Natural killer cell (primary cell): ENCODE measurements around the gene CAPN1. TPM values are rescaled to one million over a fixed set of nuclear protein-coding genes. Genes with fewer than 3 reads are reported as not detected.

Experiments used
- ATAC-seq, 3 donors: fragments of 150-1000 bp in 2 of 3; fragments of 200-7000 bp in 1 of 3; cut with Tn5 transposase; 1 replicate in 1 of 3; 2 replicates in 2 of 3; pipeline ENCODE4 v1.10.0; 2021; ENCODE audit warnings: mild to moderate bottlenecking in 2 of 3, moderate library complexity in 2 of 3
- DNase-seq, 2 donors: peaks; one replicate each; pipeline versions ENCODE4 v3.0.0 to v3.0.0-alpha.2; 2013 to 2021; ENCODE audit warnings: mixed read lengths in 1 of 2
- H3K27ac ChIP-seq: one replicate; pipeline ENCODE4 v1.5.1; 2013; ENCODE audit warnings: mild to moderate bottlenecking, low read length
- H3K27me3 ChIP-seq: one replicate; pipeline ENCODE4 v1.6.1; 2013; ENCODE audit warnings: low read length; ENCODE audit not compliant: control insufficient read depth, insufficient read depth
- H3K36me3 ChIP-seq: one replicate; pipeline ENCODE4 v1.6.1; 2013; ENCODE audit warnings: low read length; ENCODE audit not compliant: control insufficient read depth, insufficient read depth
- H3K4me1 ChIP-seq: one replicate; pipeline ENCODE4 v1.6.1; 2013; ENCODE audit warnings: low read length; ENCODE audit not compliant: control insufficient read depth, insufficient read depth
- H3K4me3 ChIP-seq: one replicate; pipeline ENCODE4 v1.5.1; 2013; ENCODE audit warnings: low read length
- H3K9me3 ChIP-seq: one replicate; pipeline ENCODE4 v1.6.1; 2013; ENCODE audit warnings: low read length; ENCODE audit not compliant: control insufficient read depth, insufficient read depth
- H3K27ac Mint-ChIP-seq, 2 donors: one replicate each; pipeline ENCODE4 v1.8.0; 2022; ENCODE audit warnings: mild to moderate bottlenecking in 2 of 2, mixed read lengths in 2 of 2, moderate library complexity in 1 of 2
- H3K27me3 Mint-ChIP-seq, 2 donors: one replicate each; pipeline ENCODE4 v1.8.0; 2022; ENCODE audit warnings: low read depth in 2 of 2, mixed read lengths in 2 of 2
- H3K36me3 Mint-ChIP-seq: one replicate; pipeline ENCODE4 v1.8.0; 2022; ENCODE audit warnings: mixed read lengths
- H3K4me1 Mint-ChIP-seq, 2 donors: one replicate each; pipeline ENCODE4 v1.8.0; 2022; ENCODE audit warnings: mixed read lengths in 2 of 2
- H3K4me3 Mint-ChIP-seq: one replicate; pipeline ENCODE4 v1.8.0; 2022; ENCODE audit warnings: mild to moderate bottlenecking, moderate library complexity, mixed read lengths
- H3K9me3 Mint-ChIP-seq, 2 donors: one replicate each; pipeline ENCODE4 v1.8.0; 2022; ENCODE audit warnings: mixed read lengths in 2 of 2
- WGBS: methylation state at CpG from one replicate; pipeline ENCODE4 v1.1.7; 2013; ENCODE audit warnings: missing lambda C conversion rate; ENCODE audit not compliant: insufficient coverage; 5-methylcytosine and 5-hydroxymethylcytosine counted together
- intact Hi-C: fragments of 100-400 bp; cut with micrococcal nuclease; formaldehyde crosslinking; loops from one replicate; pipeline ENCODE4 v1.14.2; 2022
- total RNA-seq, 4 donors: library from RNA; stranded (reverse); fragments of 120-200 nt in 1 of 4; gene quantifications; one replicate each; pipeline versions ENCODE4 v1.2.3 to v1.2.4, GENCODE V29; 2013 to 2022
- TF ChIP-seq, protein P1 (sequence below): fragments of 200-600 bp; IDR thresholded peaks from one replicate; pipeline ENCODE4 v1.8.0; 2022; ENCODE audit warnings: antibody characterized with exemption

The CAPN1 gene
- total RNA-seq, 3 donors from 2014 or later (not counting 1 experiment from before 2014, with no cell fraction given): 211 to 256 (median 229) TPM

DNA sequence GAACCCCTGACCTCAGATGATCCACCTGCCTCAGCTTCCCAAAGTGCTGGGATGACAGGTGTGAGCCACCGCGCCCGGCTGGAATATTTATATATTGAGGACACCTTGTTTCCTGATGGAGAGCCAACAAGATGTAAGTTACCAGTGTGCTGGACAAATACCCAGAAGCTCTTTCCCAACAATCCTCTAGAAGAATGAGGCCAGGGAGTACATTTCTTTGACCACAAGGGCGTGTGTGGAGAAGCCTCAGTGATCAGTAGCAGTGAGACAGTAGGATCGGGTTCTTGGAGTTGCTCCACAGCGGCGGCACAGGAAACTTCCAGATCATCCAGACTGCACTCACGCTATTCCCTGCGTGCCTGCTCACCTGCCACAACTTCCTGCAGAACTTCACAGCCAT lies 69.7 kb downstream of the CAPN1 start:
- Histone ChIP-seq H3K4me3 (no peak overlapping the region), H3K27ac (no peak overlapping the region), H3K36me3 (no peaks in the 10 kb centered on the region), H3K27me3 (no peaks in the 10 kb centered on the region), H3K4me1 (no peaks in the 10 kb centered on the region), H3K9me3 (no peaks in the 10 kb centered on the region)
- TF ChIP-seq, protein P1, sequence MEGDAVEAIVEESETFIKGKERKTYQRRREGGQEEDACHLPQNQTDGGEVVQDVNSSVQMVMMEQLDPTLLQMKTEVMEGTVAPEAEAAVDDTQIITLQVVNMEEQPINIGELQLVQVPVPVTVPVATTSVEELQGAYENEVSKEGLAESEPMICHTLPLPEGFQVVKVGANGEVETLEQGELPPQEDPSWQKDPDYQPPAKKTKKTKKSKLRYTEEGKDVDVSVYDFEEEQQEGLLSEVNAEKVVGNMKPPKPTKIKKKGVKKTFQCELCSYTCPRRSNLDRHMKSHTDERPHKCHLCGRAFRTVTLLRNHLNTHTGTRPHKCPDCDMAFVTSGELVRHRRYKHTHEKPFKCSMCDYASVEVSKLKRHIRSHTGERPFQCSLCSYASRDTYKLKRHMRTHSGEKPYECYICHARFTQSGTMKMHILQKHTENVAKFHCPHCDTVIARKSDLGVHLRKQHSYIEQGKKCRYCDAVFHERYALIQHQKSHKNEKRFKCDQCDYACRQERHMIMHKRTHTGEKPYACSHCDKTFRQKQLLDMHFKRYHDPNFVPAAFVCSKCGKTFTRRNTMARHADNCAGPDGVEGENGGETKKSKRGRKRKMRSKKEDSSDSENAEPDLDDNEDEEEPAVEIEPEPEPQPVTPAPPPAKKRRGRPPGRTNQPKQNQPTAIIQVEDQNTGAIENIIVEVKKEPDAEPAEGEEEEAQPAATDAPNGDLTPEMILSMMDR: no peak
- no peak overlapping the region for H3K4me3 Mint-ChIP-seq
- intact Hi-C loops: loop anchor here (5.0 kb wide), 1 partner anchor 39 kb away; no protein-coding TSS in a partner anchor
- H3K27ac Mint-ChIP-seq: no peak overlapping the region
- H3K4me1 Mint-ChIP-seq: no peaks in the 10 kb centered on the region
- no peaks in the 10 kb centered on the region for H3K27me3 Mint-ChIP-seq
- H3K9me3 Mint-ChIP-seq: no peaks in the 10 kb centered on the region
- no peaks in the 10 kb centered on the region for H3K36me3 Mint-ChIP-seq
- no peak for ATAC-seq
- WGBS: 88% methylated on average over 9 of the region's 9 CpGs
- DNase-seq: no peak

DNA sequence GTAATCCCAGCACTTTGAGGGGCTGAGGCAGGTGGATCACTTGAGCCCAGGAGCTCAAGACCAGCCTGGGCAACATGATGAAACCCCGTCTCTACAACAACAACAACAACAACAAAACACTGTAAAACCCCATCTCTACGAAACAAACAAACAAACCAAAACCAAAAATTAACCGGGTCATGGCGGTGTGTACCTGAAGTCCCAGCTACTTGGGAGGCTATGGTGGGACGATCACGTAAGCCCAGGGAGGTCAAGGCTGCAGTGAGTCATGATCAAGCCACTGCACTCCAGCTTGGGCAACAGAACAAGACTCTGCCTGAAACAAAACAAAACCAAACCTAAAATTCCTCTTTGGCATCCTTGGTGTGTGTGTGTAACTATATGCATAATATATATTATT lies 73.0 kb downstream of the CAPN1 start:
- Histone ChIP-seq H3K4me3 (no peak overlapping the region), H3K27me3 (no peaks in the 10 kb centered on the region), H3K27ac (no peak overlapping the region), H3K4me1 (no peaks in the 10 kb centered on the region), H3K9me3 (no peaks in the 10 kb centered on the region), H3K36me3 (no peaks in the 10 kb centered on the region)
- H3K27ac Mint-ChIP-seq: no peak overlapping the region
- H3K9me3 Mint-ChIP-seq: no peaks in the 10 kb centered on the region
- DNase-seq (no peak), ATAC-seq (no peak)
- WGBS: 96% methylated on average over 6 of the region's 6 CpGs
- no peaks in the 10 kb centered on the region for H3K4me1 Mint-ChIP-seq
- no peaks in the 10 kb centered on the region for H3K36me3 Mint-ChIP-seq
- H3K4me3 Mint-ChIP-seq: no peak overlapping the region
- TF ChIP-seq, protein P1: no peak
- intact Hi-C loops: loop anchor here (5.0 kb wide), 1 partner anchor 42 kb away; no protein-coding TSS in a partner anchor
- H3K27me3 Mint-ChIP-seq: no peaks in the 10 kb centered on the region

- no peaks in the 10 kb centered on the region for H3K36me3 Mint-ChIP-seq
- H3K9me3 Mint-ChIP-seq: no peaks in the 10 kb centered on the region
- ATAC-seq: no peak
- WGBS: 99% methylated on average over 5 of the region's 5 CpGs
- intact Hi-C loops: no loop called here
- H3K36me3 ChIP-seq: no peaks in the 10 kb centered on the region
- no peaks in the 10 kb centered on the region for H3K9me3 ChIP-seq
- no peak for DNase-seq
- H3K4me1 Mint-ChIP-seq: peaks cover 19 to 23% of the 10 kb centered on the region in 2 donors
- H3K4me1 ChIP-seq: peaks cover 22% of the 10 kb centered on the region
- H3K4me3 ChIP-seq: no peak overlapping the region
- TF ChIP-seq, protein P1: no peak
- H3K27me3 ChIP-seq: no peaks in the 10 kb centered on the region
- H3K27ac ChIP-seq: no peak overlapping the region
- peak overlapping the region; percentile 28 for H3K4me3 Mint-ChIP-seq
- H3K27me3 Mint-ChIP-seq: no peaks in the 10 kb centered on the region
- H3K27ac Mint-ChIP-seq: no peak overlapping the region
These were observed 77.3 kb downstream of the CAPN1 start for GRCh38 chr11:65258988-65259387.

DNA sequence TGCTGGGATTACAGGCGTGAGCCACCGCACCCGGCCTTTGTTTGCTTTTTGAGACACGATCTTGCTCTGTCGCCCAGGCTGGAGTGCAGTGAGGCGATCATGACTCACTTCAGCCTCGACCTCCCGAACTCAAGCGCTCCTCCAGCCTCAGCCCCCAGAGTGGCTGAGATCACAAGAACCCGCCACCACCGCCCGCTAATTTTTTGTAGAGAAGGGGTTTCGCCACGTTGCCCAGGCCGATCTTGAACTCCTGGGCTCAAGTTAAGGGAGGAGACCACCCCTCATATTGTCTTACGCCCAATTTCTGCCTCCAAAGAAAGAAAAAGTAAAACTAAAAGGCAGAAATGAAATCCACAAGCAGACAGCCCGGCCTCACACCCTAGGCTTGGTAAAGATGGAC lies 78.6 kb downstream of the CAPN1 start:
- 95% methylated on average over 13 of the region's 17 CpGs for WGBS
- Mint-ChIP-seq H3K9me3 (no peaks in the 10 kb centered on the region), H3K27ac (peak overlapping the region in 1 of 2 donors; percentile 93), H3K27me3 (no peaks in the 10 kb centered on the region), H3K4me1 (peaks cover 19 to 30% of the 10 kb centered on the region in 2 donors), H3K4me3 (no peak overlapping the region), H3K36me3 (no peaks in the 10 kb centered on the region)
- Histone ChIP-seq H3K4me3 (no peak overlapping the region), H3K27ac (no peak overlapping the region), H3K9me3 (no peaks in the 10 kb centered on the region), H3K27me3 (no peaks in the 10 kb centered on the region), H3K4me1 (peaks cover 22% of the 10 kb centered on the region), H3K36me3 (no peaks in the 10 kb centered on the region)
- intact Hi-C loops: no loop called here
- TF ChIP-seq, protein P1: no peak
- DNase-seq (no peak), ATAC-seq (no peak)
